HG03521 (cell line): ENCODE measurements around the gene TDRD15.
"Not testable (repeated sequence)": the region's sequence is repeated elsewhere in the genome, so short reads cannot be mapped to it uniquely, and the experiment has no call there.

Experiments used
- ATAC-seq: cut with Tn5 transposase; IDR thresholded peaks from one replicate; pipeline ENCODE4 v1.9.1; 2021; ENCODE audit warnings: mild to moderate bottlenecking, moderate library complexity; ENCODE audit not compliant: unreplicated experiment

Gene TDRD15

DNA sequence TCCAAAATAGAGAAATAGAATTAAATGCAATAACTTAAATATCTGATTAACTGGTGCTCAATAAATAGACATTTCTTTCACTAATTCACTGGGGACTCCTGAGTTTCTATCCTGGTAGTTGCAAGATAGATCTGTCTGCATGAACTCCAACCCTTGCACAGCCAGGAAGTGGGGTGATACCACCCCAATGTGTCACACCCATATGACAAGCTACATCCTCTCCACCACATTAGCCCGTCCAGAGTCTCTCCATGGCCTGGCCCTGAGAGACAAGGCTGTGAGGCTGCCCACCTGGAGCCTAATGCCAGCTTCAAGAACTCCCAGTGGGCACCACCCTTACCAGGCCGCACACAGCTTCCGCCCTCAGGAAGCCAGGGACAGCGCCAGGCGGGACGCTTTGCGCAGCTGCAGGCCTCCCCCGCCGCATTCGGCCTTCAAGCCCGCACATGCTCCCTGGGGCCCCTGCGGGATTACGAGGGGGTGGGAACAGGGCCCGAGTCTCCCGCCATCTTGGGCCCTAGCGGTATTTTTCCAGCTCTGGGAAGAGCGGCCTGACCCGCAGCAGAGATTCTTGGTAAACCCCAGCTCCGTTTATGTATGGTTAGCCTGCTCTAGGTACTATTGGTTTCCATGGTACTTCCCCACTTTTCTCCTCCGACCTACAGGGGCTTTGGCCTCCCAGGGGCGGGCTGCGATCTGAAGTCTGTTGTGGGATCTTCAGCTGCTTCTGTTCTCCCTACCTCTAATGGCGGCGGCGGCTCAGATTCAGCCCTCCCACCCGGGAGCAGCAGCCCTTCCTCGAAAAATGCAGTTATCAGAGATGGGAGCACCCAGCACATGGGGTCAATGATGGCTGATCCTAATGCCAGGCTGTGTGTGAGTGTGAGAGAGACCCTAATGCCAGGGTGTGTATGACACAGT is at the start of gene TDRD15:
Gene TDRD15, plus strand, starts transcription at position 496 of the 921 bp plus-strand sequence. CDS start 13,500 bp downstream, outside the sequence.
- ATAC-seq: no peak

DNA sequence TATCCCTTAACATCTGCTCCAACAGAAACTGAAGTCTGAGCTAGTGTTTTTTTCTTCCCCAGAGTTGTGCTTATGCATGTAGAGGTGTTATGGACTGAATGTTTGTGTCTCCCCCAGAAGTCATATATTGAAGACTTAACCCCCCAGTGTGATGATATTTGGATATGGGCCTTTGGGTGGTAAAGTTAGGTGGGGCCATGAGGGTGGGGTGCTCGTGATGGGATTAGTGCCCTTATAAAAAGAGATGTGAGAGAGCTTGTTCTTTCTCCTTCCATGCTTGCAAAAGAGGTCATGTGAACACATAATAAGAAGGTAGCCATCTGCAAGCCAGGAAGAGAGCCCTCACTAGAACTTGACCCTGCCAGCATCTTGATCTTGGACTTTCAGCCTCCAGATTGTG is 45.5 kb upstream of the TDRD15 start:
- no peak for ATAC-seq

DNA sequence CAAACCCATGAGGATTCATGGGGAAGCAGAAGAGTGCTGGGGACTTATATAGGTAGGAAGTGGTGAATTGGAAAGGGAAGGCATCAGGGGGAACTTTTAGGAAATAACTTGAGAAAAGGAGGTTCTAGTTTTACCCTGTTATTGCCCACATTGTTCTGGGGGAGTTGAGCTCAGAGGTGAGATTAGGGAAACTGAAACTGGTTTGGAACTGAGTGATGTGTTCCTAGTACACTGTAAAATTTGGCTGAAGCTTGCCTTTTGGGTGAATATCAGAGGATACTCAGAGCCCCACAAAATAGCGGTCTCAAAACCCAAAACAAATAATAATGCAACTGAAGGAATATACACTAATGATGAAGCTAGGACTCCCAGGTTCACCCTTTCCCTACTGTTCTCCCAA is 40.3 kb upstream of the TDRD15 start:
- no peak for ATAC-seq

DNA sequence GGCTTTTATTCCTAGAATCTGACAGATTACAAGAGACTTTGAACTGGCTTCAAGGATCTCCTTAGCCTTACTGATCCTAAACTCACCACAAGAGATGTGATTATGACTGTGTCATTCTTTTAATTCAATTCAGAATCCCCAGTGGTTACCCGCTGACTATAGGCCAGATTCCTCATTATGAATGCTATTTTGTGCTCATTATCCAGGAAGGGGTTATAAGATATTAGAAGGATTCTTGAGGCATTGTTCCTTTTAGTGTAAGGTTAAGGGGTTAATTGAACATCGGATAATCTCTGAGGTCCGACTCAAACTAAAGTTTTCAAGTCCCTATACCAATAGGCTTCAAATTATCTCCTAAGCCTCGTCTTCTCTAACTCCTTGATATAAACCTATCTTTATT is 39.4 kb upstream of the TDRD15 start:
- ATAC-seq: no peak

DNA sequence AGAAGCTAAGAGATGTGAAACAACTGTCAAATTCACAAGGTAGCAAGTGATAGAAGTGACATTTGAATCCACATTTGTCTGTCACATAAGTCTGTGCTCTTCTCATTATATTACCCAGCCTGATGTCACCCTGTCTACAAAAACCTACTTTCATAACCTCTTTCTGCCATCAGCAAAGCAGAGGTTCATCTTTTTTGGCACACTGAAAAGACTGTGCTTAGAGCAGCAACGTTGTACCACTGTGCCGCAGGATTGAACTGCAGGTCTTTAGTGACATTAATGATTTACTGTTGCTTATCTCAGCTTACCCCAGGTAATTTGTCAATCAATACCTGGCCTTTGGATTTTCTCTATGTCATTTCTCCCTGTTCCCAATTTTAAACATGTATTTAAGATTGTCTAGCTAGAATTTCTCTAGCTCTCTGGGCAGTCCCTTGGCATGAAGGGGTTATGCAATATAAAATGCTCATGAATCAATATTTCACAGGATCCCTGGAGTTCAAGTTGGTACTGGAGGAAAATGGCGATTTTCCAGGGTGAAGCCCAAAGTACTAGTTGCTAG is 31.4 kb upstream of the TDRD15 start:
- no peak for ATAC-seq

DNA sequence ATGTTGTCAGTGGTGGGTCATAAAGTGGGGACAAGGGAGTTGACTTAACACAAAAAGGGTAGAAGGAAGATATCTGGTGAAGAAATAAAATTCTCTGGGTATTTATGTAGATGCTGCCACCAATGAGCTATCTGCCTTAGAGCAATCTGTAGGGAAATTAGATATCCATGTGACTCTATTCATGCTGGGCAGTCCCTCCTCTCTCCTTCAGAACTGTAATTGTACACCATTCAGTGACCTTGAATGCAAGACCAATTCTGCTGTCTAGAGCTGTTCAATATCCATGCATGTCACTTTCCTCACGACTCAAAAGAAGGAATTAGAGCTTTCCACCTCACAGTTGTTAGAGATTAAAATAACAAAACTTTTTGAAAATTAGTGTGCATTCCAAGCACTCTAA is 28.6 kb upstream of the TDRD15 start:
- ATAC-seq: no peak

DNA sequence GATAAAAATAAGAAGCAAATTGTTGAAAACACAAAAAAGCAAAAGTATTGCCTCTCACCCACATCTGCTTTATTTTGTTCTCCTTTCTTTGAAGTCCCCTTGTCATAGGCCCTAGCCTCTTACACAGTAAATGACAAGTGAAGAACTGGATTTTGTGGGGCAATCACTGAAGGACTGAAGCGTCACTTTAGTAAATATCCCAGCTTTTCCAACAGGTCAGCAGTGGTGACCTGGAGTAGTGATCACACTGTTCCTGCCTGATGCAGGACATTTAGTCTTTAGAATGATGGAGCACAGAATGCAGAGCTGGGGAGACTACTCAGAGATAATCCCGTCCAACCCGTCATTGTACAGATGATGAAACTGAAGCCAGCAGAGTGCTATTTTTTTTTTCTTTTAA is 28.1 kb upstream of the TDRD15 start:
- no peak for ATAC-seq

DNA sequence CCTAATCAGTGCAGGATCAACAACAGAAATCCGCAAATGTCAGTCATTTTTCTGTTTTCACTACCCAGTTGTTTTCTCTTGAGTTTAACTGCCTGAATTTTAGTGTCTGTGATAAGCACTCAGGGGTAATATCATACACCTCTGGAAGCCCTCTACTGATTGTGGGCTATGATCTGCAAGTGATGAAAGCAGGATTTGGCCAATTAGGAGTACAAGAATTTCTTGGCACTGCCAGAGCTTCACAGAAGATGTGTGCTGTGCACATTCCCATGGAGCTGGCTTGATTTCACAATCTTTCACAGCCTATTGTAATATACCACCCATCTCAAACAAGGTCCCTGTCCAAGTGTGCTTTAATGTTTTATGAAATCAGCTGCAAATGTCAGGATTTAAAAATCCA is 27.3 kb upstream of the TDRD15 start:
- ATAC-seq: no peak

DNA sequence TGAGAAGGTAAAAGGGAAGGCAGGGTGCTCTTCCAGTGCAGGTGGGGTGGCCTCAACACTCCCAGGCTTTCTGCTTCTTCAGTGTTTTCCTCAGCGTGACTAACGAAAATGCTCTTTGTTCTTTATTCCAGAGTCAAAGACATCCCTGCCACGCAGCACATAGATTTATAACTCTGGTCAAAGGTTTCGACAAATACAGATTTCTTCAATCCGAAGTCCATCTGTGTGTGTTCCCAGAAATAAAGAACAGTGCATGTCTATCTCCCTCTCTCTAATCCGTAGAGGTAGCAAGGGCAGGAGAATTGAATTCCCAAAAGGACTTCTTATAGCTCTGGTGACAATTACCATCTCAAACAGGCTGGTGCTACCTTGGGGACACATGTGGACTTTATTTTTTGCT is 26.4 kb upstream of the TDRD15 start:
- no peak for ATAC-seq

DNA sequence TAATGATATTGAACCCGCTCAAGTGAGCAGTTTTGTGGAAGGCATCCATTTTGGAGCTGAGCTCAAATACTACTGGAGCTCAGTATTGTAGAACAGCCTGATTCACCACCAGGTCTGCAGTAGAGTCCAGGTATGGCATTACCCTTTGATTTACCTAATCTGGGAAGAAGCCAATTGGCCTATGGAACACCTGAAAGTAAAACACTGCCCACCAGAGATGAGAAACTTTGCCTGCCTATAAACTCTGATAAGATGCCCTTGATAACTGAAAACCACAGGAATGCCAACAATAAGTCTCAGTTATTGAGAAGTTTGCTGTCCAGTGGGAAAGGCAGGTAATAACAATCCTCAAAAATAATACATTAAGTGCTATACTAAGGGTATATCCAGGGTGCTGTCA is 25.5 kb upstream of the TDRD15 start:
- no peak for ATAC-seq

DNA sequence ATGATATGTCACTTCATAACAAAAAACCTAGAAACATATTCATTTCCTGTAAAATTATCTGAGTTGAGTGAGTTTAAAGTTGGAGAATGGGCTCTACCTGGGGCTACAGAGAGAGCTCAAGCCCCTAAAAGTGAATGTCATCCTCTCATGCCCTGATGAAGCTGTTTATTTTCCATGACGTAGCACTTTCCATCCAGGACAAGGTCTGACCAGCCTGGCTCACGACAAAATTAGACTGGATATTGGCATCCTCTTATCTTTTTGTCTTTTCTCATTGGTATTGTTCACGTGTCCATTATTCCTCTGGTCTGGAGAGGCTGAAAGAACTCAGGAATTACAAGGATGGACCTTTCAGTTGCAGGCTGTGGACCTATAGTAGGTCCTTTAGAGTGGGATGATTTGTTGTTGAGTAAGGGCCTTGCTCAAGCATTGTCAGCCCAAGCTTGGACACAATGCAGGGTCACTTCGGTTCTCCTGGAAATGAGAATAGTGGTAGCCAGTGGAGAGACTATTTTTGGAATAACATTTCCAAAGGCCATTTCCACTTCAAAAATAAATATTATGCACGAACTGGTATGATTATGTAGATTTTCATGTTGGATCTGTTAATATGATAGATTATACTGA is 24.4 kb upstream of the TDRD15 start:
- no peak for ATAC-seq

DNA sequence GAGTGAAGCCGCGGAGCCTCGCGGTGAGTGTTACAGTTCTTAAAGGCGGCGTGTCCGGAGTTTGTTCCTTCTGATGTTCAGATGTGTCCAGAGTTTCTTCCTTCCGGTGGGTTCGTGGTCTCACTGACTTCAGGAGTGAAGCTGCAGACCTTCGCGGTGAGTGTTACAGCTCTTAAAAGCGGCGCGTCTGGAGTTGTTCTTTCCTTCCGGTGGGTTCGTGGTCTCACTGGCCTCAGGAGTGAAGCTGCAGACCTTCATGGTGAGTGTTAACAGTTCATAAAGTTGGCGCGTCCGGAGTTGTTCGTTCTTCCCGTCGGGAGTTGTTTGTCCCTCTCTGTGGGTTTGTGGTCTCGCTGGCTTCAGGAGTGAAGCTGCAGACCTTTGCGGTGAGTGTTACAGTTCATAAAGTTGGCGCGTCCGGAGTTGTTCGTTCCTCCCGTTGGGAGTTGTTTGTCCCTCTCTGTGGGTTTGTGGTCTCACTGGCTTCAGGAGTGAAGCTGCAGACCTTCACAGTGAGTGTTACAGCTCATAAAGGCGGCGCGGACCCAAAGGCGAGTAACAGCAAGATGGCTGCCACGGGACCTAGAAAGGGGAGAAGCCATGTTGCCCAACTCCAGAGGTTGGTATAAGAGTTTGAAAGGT is 22.1 kb upstream of the TDRD15 start:
- ATAC-seq: not testable (repeated sequence)

DNA sequence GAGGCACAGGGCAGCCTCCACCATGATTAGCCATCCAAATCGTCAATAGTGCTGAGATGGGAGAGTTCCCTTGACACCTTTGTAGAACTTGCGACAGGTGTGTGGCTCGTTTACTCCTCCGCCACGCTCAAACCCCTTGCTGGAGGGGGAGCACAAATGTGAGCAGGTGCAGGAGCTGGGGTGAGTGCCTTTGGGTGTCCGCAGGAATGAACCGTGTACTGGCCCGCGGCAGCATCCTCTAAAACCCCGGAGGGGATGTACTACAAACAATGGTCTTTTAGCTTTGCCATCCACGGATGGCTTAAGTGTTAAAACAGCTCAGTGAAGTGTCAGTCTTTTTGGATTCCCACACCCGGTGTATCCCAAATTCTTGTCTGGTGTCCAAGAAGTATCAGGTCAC is 21.4 kb upstream of the TDRD15 start:
- no peak for ATAC-seq

DNA sequence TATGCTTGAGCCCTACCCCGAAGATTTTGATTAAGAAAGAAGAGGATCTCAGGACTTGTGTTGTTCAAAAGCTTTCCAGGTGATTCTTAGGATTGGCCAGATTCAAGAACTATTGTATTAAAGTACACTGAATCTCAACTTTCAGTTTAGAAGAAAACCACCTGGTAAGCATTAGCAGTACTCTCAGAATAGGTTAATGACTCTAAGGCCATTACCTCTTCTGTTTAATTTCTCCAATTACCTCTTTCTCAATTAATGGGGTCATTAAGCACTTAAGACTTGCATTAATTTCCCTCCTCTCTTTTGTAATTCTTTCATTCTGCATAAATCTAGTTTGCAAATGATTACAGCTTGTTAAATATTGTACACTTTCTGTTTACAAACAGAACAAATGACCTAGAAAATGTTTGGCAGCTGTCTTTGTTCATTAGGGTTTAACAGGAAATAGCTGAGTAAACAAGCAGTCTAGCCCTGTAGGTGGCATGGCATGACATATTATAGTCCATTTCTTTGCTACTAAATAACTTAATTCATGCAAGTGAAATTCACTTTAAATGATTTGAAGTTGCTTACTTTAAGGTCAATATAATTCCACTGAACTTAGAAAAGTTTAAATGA is 20.4 kb upstream of the TDRD15 start:
- no peak for ATAC-seq

DNA sequence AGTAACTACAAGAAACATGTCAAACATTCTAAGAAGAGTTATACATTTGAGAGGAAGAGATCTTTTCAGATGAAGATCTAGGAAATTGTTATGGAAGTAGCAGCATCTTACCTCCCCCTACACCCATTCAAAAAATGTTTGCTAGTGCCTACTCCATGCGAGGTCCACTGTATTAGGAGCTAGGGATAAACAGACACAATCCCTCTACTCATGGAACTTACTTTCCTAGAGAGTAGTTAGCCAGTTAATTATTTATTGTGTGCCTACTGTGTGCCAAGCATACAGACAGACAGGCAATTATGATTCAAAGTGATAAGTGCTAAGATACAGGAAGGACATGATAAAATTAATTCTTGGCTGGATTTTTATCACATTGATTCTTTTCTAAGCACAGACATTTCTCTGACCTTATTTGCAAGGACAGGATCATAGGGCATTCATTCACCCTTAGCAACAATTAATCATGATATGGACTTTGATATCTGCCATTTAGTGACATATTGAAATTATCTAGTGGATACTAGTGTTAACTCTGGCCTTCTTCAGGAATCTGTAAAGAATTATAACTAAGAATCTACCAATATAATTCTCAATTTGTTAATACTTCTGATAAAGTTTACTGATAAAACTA is 19.6 kb upstream of the TDRD15 start:
- no peak for ATAC-seq

DNA sequence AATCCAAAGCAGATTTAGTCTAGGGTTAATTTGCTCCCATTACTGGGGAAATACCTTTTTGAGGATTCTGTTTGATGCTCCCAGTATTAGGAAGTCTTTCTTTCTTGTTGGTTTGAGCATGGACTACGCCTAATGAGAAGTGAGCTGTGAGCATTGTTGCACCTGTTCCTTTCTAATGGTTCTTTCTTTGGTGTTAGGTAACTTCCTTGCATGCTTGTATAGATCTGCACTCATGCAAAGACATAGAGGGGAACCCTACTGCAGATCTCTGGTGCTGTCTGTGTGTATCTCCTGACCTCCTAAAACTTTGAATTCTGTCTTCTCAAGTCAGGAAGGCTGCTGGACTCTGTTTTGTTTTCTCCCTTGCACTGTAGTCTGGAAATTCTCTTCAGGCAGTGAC is 12.8 kb upstream of the TDRD15 start:
- no peak for ATAC-seq

DNA sequence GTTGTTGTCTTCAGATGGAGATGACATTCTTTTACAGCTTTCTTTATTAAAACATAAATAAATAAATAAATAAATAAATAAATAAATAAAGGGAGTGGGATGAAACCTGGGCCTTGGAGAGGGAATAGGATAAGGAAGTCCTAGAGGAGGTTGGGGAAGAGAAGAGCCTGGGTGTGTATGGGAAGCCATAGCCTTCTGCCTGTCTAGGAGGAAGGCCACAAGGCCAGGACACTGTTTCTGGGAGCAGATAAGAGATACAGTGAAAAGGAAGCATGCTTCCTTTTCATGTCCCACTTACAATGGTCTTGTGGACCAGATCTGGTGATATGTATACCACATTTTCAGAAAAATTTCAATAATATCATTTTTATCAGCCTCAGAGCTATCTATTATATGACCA is 6.1 kb upstream of the TDRD15 start:
- no peak for ATAC-seq

DNA sequence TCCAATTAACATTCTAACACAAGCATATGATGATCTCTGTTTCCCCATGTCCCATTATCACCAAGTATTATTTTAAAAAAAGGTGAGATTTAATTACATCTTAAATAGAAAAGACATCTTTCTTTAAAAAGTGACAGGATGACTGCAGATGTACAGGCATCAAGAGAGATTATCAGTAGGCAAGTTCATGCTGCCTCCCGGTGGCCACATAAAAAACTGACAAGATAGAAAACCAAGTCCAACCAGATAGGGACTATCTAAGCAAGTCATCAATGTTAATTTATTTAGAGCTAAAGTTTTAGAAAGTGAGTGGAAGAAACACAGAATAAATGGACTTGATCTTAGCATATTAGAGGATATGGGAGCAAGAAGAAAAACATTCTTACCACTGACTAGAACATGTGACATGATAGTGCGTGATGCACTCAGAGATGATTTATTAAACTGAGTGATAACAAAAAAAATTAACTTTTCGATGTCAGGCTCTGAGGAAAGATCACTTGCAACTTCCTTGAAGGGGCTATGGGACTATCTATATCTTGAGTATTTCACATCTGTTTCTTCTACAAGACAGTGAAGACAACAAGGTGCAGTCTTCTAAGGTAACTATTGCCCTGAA is 5.4 kb upstream of the TDRD15 start:
- no peak for ATAC-seq

DNA sequence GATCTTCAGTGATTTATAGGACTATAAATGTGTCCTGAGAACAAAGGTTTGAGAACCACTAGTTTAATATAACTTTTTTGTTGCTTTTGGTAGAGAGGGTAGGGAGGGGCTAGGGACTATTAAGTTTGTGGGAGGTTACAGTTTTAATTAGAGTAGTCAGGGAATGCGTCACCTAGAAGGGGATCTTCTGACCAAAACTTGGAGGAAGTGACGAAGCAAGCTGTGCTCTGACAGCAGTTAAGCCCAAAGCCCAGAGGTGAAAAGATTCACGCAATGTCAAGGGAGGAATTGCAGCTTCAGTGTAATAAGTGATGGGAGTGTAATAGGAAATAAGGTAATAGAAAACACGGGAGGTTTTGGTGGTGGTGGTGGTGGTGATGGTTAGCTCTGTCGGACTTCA is 8.1 kb downstream of the TDRD15 start:
- ATAC-seq: no peak

DNA sequence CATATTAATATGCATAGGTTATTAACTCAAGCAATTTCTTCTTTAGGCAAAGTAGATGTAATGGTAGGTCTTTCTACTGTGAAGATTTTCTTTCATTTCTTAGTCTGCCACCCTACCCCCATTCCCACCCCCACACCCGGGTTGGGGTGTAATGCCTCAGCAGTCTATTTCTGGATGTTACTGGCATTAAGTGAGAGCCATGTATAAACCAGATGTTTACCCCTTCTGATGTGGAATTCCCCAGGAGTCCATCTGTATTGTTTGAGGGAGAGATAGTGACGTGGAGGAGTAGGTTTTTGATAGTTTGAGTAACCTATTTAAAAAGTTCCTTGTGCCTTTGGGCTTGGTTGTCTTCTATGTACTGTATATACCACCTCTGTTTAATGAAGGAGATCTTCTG is 11.8 kb downstream of the TDRD15 start:
- no peak for ATAC-seq
